ENCODE data around the gene EPSTI1.

The EPSTI1 gene

DNA sequence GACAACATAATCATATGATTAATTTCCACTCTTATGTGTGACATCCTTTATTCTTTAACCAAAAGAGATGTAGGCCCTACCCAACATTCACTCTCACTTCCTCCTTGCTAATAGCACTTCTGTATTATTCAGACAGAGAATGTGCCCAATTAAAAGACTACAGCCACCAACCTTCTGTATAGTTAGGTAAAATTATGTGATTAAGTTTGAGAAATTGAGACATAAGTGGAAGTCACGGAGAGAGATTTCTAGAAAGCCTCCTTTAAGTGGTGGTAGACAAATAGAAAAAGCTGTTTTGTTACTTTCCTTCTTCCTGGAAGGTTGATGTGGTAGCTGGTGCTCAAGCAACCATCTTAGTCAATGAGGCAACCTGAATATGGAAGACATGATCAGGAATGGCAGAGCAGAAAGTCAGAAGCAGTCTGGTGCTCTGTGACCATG, 14.8 kb downstream of the EPSTI1 start:
- DNase-seq (ENCODE audit: insufficient read length, low spot score) = no peak
- FAIRE-seq = peak; percentile 76

DNA sequence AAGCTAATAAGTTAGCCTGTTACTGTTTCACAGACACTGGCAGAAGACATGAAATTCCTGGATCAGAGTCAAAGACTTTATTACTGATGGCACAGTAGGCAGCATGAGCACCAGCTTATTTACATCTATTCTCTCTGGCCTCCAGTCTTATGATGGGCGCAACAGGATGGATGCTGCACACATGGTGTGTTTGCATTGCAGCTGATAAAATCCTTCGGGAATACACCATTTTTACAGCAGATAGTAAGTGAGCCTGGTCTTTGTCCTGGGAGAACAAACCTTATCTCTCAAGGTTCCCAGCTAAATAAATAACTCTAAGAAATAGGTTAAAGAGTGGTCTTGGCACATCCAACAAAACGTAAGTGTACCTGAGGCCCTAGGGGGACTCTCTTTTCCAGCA, 16.0 kb downstream of the EPSTI1 start:
- FAIRE-seq (no peak), DNase-seq (ENCODE audit: insufficient read length, low spot score) (no peak)

DNA sequence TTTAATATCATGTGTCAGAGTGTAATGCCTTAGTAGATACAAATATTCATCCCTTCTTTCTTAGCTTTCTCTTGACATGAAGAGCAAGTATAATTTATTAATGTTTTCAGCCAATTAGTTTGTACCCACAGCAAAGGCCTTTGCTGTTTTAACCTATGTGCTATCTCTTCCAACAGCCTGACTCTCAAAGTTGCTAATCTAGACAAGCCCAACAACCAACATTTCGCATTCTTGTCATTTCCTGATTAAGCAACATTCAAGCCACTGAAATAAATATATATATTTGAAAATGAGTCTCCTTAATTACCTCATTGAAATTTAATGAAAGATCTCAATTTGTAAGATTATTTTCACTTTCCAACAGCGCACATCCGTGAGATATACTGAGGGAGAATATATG, 18.5 kb downstream of the EPSTI1 start:
- DNase-seq (ENCODE audit: insufficient read length, low spot score) = no peak
- FAIRE-seq = no peak

DNA sequence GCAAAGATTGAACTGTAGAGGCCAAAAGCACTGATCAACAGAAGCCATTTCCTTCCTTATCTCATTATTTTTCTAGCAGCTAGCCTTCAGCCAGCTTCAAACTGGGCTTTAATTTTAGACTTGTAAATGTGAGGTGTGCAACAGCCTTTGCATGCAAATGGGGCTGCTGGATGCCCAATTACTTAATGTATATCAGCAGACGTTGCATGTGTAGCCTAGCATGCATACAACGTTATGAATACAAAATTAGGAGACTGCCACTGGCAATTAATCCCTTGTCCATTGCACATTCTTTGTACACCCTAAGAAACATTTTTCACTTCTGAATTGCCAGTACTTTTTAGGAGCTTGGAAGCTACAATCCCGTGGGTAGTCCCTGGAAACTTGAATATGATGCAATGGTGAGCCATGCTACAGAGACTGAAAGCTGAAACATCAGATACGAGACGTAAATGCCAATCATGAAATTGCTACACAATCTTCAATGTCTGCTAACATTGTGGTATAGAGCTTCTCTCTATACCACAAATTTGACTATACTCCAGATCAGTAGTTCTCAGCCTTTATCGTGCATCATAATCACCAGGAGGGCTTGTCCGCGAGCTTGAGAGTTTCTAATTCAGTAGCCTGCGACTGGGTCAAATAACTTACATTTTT, 20.2 kb downstream of the EPSTI1 start:
- peak; percentile 64 for FAIRE-seq
- no peak for DNase-seq (ENCODE audit: insufficient read length, low spot score)

DNA sequence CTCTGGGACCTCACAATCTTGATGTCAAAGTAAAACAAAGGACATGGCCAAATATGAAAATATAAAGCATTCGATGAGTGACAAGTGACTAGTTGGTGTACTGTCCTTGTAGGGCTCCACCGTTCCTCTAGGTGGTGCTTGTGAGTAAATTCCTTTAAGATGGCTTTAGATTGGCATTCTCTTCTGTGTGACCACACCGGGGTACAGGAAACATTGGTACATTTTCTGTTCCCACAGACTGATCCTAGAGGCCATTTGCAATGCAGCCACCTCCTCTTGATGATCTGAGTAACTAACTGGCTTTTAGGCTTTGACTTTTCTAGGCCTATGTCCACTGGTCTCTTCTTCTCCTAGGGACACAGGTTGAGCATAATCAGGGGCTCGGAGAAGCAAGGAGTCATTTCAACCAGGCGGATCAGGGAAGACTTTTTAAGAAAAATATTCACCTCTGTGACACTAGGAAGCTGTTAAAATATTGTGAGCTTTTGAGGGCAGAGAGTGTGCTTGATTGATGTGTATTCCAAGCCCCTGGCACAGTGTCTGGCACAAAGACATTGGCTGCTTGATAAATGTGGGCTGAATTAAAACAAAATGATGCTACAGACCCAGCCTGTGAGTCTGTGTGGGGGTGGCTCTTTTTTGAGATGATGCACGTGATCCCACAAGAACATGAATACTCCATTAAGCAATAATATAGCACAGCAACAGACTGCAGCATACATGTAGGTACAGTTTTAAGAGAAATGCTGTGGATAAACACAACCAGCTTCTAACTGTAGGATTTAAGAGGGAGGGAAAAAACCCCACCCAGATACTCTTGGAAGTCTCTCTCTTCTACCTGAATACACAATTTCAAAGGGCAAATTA, 21.0 kb downstream of the EPSTI1 start:
- peak; percentile 26 for DNase-seq (ENCODE audit: insufficient read length, low spot score)
- FAIRE-seq = peak; percentile 97

DNA sequence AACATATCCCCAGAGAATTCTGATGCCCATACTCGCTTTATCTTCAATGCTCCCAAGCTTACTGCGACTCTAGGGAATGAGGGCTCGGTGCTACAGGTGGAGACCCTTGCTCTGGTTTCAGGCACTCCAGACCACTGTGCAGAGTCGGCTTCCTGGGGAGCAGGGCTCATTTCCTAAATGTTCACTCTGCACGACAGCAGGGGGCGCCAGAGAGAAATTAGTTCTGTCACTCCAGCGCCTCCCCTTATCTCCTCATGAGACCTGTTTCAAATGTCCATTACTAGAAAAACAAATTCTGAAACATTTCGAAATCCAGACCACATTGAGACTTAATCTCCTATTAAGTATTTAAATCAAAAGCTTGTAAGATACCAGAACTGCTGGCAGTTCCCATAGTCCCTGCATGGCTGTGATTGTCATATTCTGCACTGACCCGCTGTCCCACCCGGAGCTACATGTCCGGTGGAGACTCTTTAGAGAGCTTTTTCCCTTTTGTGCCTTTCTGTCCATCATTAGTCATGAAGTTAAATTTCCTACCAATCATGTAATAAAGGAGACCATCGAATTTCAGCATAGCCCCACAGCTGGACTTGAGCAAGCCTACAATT, 22.4 kb downstream of the EPSTI1 start:
- FAIRE-seq = peak; percentile 96
- peak; percentile 34 for DNase-seq (ENCODE audit: insufficient read length, low spot score)

DNA sequence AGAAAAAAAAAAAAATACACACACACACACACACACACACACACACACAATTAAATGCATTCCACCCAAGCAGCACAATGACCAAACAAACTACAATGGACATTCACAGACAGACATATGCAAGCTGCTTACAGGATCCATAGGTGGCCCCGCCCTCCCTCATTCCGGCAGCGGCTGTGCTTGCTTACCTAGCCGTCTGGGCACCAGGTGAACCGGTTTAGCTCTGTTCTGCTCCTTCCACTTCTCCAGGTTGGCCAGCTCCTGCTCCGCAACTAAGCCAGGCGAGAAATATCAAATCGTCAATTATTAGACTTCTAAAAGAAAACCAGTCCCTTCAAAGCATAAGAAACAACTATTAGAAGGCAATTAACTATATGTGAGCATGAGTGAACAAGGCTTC, 23.1 kb downstream of the EPSTI1 start:
- DNase-seq (ENCODE audit: insufficient read length, low spot score) = no peak
- FAIRE-seq = no peak

DNA sequence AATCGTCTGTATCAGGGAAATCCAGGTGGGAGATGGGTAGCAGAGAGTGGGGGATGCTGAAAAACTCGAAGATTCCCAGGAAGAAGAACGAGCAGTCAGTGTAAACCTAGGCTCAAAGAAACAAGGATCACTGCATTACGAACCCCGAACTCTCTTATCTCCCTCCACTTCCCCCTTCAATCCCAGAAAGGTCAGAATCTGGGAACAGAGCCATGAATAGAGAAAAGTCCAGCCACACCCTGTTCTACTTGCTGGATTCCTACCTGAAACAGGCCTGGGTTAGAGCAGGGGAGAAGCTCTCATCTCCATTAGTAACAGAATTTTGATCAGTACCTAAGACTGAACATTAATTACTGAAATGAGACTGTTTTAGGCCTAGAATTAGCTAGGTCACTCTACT, 24.4 kb downstream of the EPSTI1 start:
- DNase-seq (ENCODE audit: insufficient read length, low spot score) (no peak), FAIRE-seq (no peak)

DNA sequence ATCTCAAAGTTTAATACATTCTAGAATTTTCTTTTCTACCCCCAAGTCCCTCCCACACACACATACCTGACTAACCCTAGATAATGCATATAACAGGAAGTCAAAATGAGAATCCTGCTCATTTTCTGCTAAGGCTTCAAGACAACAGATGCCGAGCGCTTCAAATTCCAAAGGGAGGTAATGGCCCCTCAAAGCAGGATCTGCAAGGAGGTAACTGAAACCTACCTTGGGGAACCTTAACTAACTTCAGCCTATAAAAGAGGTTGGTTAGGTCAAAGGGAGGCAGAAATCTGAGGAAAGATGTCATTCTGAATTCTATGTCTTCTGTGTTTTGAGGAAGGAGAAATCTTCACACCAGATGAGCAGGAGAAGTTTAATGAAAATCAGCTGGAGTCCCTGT, 26.8 kb downstream of the EPSTI1 start:
- no peak for DNase-seq (ENCODE audit: insufficient read length, low spot score)
- FAIRE-seq = no peak

DNA sequence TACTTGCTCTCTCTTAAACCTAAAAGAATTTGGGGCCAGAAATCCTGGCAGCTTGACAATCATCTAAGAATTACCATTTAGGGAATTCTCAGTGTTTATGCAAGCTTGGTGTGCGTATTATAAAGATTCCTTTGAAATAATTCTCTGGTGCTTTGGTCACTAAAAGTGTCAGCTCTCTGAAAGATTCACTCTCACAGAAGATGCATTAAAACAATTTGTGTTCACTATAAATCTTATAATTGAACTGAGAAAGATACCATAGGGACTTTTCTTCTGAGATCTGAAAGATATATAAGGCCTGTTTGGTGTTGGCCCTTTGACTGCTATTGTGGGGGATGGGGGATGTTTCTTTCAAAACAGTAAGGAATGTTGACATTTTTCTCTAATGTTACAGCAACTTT, 27.3 kb downstream of the EPSTI1 start:
- FAIRE-seq = no peak
- no peak for DNase-seq (ENCODE audit: insufficient read length, low spot score)

DNA sequence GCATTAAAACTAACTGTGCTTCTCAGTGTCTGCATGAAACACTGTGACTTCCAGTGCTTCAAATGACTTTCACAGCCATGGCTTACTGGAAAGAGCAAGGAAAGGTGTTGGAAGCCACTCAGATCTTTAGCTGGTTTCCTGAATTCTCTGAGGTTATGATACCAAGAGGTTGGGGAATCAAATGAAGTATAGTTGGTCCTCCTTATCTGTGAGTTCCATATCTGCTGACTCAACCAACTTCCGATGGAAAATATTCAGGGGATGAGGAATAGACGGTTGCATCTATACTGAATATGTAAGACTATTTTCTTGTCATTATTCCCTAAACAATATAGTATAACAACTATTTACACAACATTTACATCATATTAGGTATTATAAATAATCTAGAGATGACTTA, 32.4 kb downstream of the EPSTI1 start:
- no peak for FAIRE-seq
- DNase-seq (ENCODE audit: insufficient read length, low spot score) = no peak

DNA sequence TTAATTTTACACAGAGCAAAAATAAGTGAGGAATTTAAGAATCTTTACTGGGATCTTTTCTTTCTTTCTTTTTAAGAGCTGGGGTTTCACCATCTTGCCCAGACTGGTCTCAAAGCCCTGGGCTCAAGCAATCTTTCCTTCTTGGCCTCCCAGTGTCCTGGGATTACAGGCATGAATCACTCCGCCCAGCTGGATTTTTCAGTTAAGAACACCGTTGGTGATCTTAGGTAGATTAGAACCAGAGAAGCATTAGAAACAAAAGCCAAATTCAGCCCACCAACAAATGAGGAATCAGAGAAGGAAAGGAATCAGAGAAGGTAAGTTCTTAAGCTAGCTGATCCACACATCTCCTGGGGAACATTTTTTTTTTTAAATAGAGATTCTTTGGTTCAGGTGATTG, 34.2 kb downstream of the EPSTI1 start:
- DNase-seq (ENCODE audit: insufficient read length, low spot score) (no peak), FAIRE-seq (no peak)

DNA sequence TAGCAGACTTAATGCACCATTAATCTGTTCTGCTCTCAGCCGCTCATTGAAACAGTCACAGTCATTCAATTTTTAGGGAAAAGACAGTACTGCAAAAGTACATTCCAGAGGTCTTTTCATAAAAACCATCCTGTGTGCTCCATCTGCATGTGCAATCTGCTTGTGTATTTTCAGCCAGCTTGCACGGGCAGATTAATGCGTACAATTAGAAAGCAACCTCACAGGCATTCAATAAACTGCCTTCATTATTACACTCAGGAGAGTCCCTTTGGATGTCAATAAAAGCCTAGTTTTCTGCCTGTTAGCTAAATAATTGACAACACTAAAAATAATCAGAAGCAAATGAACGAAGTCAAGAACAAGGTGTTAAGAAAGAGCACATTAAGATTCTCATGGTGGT, 41.9 kb downstream of the EPSTI1 start:
- no peak for DNase-seq (ENCODE audit: insufficient read length, low spot score)
- FAIRE-seq = no peak

DNA sequence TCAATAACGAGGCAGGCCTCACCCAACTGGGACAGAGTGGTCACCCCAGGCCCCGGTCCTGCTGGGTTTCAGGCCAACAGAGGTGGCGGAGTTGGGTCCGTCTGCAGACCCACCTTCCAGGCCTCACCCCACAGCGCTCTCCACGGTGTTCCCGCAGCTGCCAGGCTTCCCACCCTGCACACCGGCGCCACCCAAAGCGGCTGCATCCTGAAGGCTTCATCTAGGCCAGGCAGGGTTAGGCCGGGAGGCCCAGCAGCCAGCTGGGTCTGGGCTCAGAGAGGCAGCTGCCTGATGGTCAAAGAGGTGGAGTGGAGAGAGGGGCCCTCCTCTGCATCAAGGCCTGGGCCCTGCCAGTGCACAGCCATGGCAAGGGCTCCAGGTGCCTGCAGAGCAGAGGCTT, 44.1 kb downstream of the EPSTI1 start:
- no peak for DNase-seq (ENCODE audit: insufficient read length, low spot score)
- FAIRE-seq = no peak

DNA sequence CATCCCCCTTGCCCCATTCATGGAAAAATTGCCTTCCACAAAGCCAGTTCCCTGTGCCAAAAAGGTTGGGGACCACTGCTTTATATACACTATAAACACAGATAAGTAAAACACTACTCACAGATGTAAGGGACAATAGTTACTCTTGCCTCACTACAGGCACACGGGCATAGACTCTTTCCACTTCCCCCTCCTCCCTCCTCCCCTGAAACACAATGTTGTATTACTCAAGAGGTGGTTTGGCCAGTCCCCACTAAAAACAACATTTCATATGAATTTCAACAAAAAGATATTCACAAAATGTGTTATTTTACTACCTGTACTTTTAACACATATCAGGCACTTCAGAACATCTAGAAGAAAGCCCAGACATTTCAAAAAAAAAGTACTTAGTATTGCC, 45.1 kb downstream of the EPSTI1 start:
- DNase-seq (ENCODE audit: insufficient read length, low spot score) (no peak), FAIRE-seq (no peak)

DNA sequence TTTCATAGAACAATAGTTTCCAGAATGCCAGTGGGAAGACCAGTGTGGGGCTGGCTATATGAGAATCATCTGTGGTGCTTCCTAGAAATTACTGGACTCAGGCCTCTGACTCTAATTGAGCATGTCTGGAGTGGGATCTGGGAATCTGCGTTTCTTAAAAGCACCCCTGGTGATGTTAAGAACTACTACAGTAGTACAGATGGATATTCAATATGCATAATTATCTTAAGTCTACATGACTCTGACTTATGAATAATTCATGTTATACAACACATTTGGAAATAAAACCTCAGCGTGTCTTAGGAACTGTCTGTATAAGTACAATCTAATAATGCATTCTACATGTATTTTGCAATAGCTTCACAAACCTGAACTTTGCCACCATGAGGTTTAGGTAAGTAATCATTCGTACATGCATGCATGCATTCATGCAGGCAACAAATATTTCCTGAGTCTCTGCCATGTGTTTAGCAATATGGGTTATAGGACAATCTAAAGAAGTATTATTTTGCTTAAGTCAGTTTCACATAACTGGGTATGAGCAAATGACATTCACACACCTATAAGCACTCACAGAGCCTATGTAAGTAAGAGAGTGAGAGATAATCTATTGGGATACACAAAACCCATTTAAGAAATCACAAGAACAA, 62.0 kb downstream of the EPSTI1 start:
- FAIRE-seq (no peak), DNase-seq (ENCODE audit: insufficient read length, low spot score) (no peak)

DNA sequence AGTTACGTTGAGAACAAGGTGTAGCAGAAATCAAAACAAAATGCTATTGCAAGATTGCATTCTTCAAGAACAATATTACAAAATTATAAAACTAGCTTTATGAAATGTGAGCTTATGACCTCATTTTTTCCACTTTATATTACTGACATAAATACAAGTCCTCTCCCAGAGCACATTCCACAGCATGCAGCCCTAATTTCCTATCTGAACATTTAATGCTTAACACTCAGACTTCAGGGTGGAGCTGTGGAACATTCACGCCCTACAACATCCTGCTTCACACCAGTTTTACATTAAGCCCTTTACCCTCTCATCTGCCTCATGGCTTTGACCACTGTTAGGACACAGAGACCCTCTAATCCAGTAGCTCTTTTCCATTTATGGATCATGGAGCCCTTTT, 65.5 kb downstream of the EPSTI1 start:
- FAIRE-seq (no peak), DNase-seq (ENCODE audit: insufficient read length, low spot score) (no peak)

DNA sequence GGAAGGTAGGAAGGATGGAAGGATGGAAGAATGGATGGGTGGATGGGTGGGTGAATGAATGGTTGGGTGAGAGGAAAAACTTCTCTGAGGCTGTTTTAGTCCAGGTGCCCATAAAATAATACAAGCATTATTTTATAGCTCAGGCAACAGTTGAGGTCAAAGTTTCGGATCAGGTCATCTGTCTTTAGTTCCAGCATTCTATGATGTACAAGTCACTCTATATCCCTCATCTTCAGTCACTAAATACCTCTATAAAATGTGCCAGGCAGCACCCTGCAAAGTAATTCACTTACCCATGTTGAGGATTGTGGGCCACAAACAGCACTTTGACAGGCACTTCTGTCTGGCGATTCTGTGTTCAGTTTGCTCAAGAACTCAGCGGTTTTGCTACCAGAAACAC, 66.0 kb downstream of the EPSTI1 start:
- FAIRE-seq (no peak), DNase-seq (ENCODE audit: insufficient read length, low spot score) (no peak)

DNA sequence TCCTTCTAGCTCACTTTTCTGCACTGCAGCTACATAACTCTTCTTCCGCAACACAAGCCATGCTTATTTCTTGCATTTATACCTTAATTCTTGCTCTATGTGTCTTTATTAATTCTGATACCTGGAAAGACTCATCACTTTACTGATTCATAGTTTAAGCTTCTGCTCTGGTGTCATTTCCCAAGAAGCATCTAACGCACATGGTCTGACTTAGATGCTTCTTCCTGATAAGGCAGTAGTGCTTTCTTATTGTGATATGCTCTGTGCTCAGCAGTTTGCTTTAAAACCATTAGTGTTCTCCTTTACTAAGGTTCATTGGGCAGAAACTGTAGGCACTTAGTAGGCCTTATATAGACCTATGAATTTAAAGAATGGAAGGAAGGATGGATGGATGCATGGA, 66.4 kb downstream of the EPSTI1 start:
- FAIRE-seq = no peak
- no peak for DNase-seq (ENCODE audit: insufficient read length, low spot score)

DNA sequence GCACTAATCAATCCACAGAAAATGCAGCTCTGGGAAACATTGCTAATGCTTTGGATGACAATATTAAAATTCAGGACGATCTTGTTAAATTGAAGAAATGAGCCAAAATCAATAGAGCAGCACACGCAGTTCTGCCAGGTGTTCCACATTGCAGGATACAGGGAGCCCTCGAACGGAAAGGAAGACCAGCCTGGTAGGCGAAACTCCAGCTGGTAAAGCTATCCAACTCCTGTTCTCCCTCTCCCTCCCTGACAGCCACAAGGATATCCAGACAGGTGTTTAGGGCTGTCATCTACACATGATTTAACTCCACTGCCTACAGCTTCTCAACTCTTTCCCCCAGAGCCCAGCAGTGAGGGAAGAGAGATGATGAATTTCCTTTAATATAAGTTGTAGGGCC, 67.7 kb downstream of the EPSTI1 start:
- DNase-seq (ENCODE audit: insufficient read length, low spot score) (no peak), FAIRE-seq (no peak)

DNA sequence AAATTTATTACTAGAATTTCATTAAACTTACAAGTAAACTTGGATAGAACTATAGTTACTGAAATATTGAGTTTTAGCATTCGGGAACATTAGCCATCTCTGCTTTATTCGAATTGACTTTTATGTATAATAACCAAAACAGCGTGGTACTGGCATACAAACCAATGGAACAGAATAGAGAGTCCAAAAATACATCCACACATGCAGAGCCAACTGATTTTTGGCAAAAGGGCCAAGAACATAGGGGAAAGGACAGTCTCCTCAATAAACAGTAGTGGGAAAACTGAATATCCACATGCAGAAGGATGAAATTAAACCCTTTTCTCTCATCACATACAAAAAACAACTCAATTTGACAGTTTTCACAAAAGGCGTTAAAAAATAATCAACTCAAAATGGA, 84.3 kb downstream of the EPSTI1 start:
- DNase-seq (ENCODE audit: insufficient read length, low spot score) (no peak), FAIRE-seq (no peak)
